WTC11 (cell line): ENCODE measurements around the gene GPD1L. TPM values are rescaled to one million over a fixed set of nuclear protein-coding genes. Genes with fewer than 3 reads are reported as not detected.

Experiments used
- ATAC-seq: fragments of 200-7000 bp; cut with Tn5 transposase; 2 replicates; pipeline ENCODE4 v1.10.0; 2021; ENCODE audit warnings: mild to moderate bottlenecking, moderate library complexity
- CTCF ChIA-PET: fragments of 300-600 bp; sonication (Branson Sonifier 250); formaldehyde crosslinking; loops from one replicate; lab custom pipeline; 2021; ENCODE audit warnings: antibody characterized with exemption; lab: Charles Lee
- POLR2A ChIA-PET: fragments of 350-600 bp; sonication (Branson Sonifier 250); formaldehyde crosslinking; loops from one replicate; lab custom pipeline; 2021; ENCODE audit warnings: antibody characterized with exemption; lab: Charles Lee
- DNase-seq: peaks from one replicate; pipeline ENCODE4 v3.0.0; 2021; ENCODE audit warnings: low spot score
- H3K27ac Mint-ChIP-seq: 2 replicates; pipeline ENCODE4 v1.8.0; 2021; ENCODE audit warnings: mixed read lengths
- H3K27me3 Mint-ChIP-seq: 2 replicates; pipeline ENCODE4 v1.8.0; 2021; ENCODE audit warnings: low read depth, mild to moderate bottlenecking, moderate library complexity, mixed read lengths
- H3K36me3 Mint-ChIP-seq: 2 replicates; pipeline ENCODE4 v1.8.0; 2021; ENCODE audit warnings: mixed read lengths
- H3K4me1 Mint-ChIP-seq: 2 replicates; pipeline ENCODE4 v1.8.0; 2022; ENCODE audit warnings: mixed read lengths
- H3K4me3 Mint-ChIP-seq: 2 replicates; pipeline ENCODE4 v1.8.0; 2021; ENCODE audit warnings: mild to moderate bottlenecking, moderate library complexity, mixed read lengths
- H3K9me3 Mint-ChIP-seq: 2 replicates; pipeline ENCODE4 v1.8.0; 2021; ENCODE audit warnings: mixed read lengths
- ATF6 ChIP-seq: sonication (generic); formaldehyde crosslinking; IDR thresholded peaks from 2 replicates; pipeline ENCODE4 v1.8.1; 2023; ENCODE audit warnings: mild to moderate bottlenecking, missing genetic modification reagents
- CREB1 ChIP-seq: sonication (generic); formaldehyde crosslinking; IDR thresholded peaks from 2 replicates; pipeline ENCODE4 v1.8.0; 2023; ENCODE audit warnings: mild to moderate bottlenecking, missing genetic modification reagents
- CTCF ChIP-seq: fragments of 200-600 bp; IDR thresholded peaks from 2 replicates; pipeline ENCODE4 v1.8.0; 2022; ENCODE audit warnings: antibody characterized with exemption
- ELF4 ChIP-seq: sonication (generic); formaldehyde crosslinking; IDR thresholded peaks from 2 replicates; pipeline ENCODE4 v1.8.1; 2022; ENCODE audit warnings: low read depth, mild to moderate bottlenecking, moderate library complexity, missing genetic modification reagents
- FOXJ3 ChIP-seq: sonication (generic); formaldehyde crosslinking; IDR thresholded peaks from 2 replicates; pipeline ENCODE4 v1.9.0; 2021; ENCODE audit warnings: missing genetic modification reagents, mild to moderate bottlenecking, borderline replicate concordance
- GRHL2 ChIP-seq: fragments of 250-450 bp; sonication (Bioruptor Pico); IDR thresholded peaks from 2 replicates; pipeline ENCODE4 v1.8.0; 2022; ENCODE audit warnings: mild to moderate bottlenecking, moderate library complexity; ENCODE audit not compliant: insufficient replicate concordance, severe bottlenecking
- JUN ChIP-seq: sonication (generic); formaldehyde crosslinking; IDR thresholded peaks from 2 replicates; pipeline ENCODE4 v1.8.0; 2023; ENCODE audit warnings: mild to moderate bottlenecking, missing genetic modification reagents
- NFATC4 ChIP-seq: fragments of 250-450 bp; sonication (Bioruptor Pico); IDR thresholded peaks from 2 replicates; pipeline ENCODE4 v1.9.0; 2021; ENCODE audit warnings: mild to moderate bottlenecking
- PRRX2 ChIP-seq: fragments of 250-450 bp; sonication (Bioruptor Pico); IDR thresholded peaks from 2 replicates; pipeline ENCODE4 v1.8.0; 2021; ENCODE audit warnings: mild to moderate bottlenecking
- SMAD3 ChIP-seq: sonication (generic); formaldehyde crosslinking; IDR thresholded peaks from 2 replicates; pipeline ENCODE4 v1.8.0; 2022; ENCODE audit warnings: missing genetic modification reagents, mild to moderate bottlenecking, borderline replicate concordance
- TEAD4 ChIP-seq: sonication (generic); formaldehyde crosslinking; IDR thresholded peaks from 2 replicates; pipeline ENCODE4 v1.8.0; 2022; ENCODE audit warnings: mild to moderate bottlenecking, missing genetic modification reagents
- USF2 ChIP-seq: sonication (generic); formaldehyde crosslinking; IDR thresholded peaks from 2 replicates; pipeline ENCODE4 v1.8.1; 2023; ENCODE audit warnings: mild to moderate bottlenecking, missing genetic modification reagents, moderate library complexity
- ZBTB21 ChIP-seq: sonication (generic); formaldehyde crosslinking; IDR thresholded peaks from 2 replicates; pipeline ENCODE4 v1.8.1; 2023; ENCODE audit warnings: mild to moderate bottlenecking, missing genetic modification reagents, borderline replicate concordance
- ZNF121 ChIP-seq: sonication (generic); formaldehyde crosslinking; IDR thresholded peaks from 2 replicates; pipeline ENCODE4 v1.8.0; 2023; ENCODE audit warnings: missing genetic modification reagents
- ZNF138 ChIP-seq: sonication (generic); formaldehyde crosslinking; conservative IDR thresholded peaks from 2 replicates; pipeline ENCODE4 v1.8.1; 2022; ENCODE audit warnings: mild to moderate bottlenecking, moderate library complexity, missing genetic modification reagents
- ZNF281 ChIP-seq: sonication (generic); formaldehyde crosslinking; IDR thresholded peaks from 2 replicates; pipeline ENCODE4 v1.8.0; 2023; ENCODE audit warnings: mild to moderate bottlenecking, missing genetic modification reagents
- ZNF423 ChIP-seq: fragments of 250-450 bp; sonication (Bioruptor Pico); IDR thresholded peaks from 2 replicates; pipeline ENCODE4 v2.1.2; 2022; ENCODE audit warnings: mild to moderate bottlenecking, moderate library complexity
- ZNF512 ChIP-seq: sonication (generic); formaldehyde crosslinking; IDR thresholded peaks from 2 replicates; pipeline ENCODE4 v1.8.1; 2022; ENCODE audit warnings: missing genetic modification reagents, borderline replicate concordance
- total RNA-seq: library from RNA; stranded (reverse); gene quantifications from 3 replicates; pipeline ENCODE4 v1.2.3, GENCODE V29; 2021

GPD1L gene
- total RNA-seq, 1 experiment from 2014 or later, result 5.8 TPM

GRCh38 chr3:32155117-32155516 lies 48.7 kb downstream of the GPD1L start:
- Mint-ChIP-seq H3K4me1 (peaks cover 15% of the 10 kb centered on the region), H3K27ac (no peak overlapping the region), H3K4me3 (no peak overlapping the region), H3K27me3 (no peaks in the 10 kb centered on the region; the same call in none of the 2 replicates), H3K36me3 (no peaks in the 10 kb centered on the region)
- ChIA-PET CTCF (interaction anchor here (1.0 to 1.7 kb wide), 4 partner anchors 11 to 314 kb away, joined by 3 to 10 read pairs (median 6); no protein-coding TSS in a partner anchor), POLR2A (no interaction called here)
- no peak for DNase-seq
- no peak for ATAC-seq
- TF ChIP-seq GRHL2 (no peak), CREB1 (CRISPR knock-in tag) (no peak), ZNF423 (CRISPR knock-in tag) (no peak), NFATC4 (CRISPR knock-in tag) (no peak), ZNF121 (CRISPR knock-in tag) (no peak), FOXJ3 (CRISPR knock-in tag) (no peak), ELF4 (no peak), ZNF138 (CRISPR knock-in tag) (no peak), ZBTB21 (CRISPR knock-in tag) (no peak), ZNF512 (CRISPR knock-in tag) (no peak), ZNF281 (CRISPR knock-in tag) (no peak), TEAD4 (CRISPR knock-in tag) (no peak), PRRX2 (no peak), USF2 (CRISPR knock-in tag) (no peak), JUN (no peak), SMAD3 (CRISPR knock-in tag) (no peak), ATF6 (no peak), CTCF (no peak)
- TF ChIP-seq, all 79 proteins: peak for 0
- H3K9me3 Mint-ChIP-seq, result no peaks in the 10 kb centered on the region
